ENCODE data around the gene PNPLA4.

GRCh38 chrX:7852166-7852565 lies 75.0 kb downstream of the PNPLA4 start:
- TF ChIP-seq, protein P1, sequence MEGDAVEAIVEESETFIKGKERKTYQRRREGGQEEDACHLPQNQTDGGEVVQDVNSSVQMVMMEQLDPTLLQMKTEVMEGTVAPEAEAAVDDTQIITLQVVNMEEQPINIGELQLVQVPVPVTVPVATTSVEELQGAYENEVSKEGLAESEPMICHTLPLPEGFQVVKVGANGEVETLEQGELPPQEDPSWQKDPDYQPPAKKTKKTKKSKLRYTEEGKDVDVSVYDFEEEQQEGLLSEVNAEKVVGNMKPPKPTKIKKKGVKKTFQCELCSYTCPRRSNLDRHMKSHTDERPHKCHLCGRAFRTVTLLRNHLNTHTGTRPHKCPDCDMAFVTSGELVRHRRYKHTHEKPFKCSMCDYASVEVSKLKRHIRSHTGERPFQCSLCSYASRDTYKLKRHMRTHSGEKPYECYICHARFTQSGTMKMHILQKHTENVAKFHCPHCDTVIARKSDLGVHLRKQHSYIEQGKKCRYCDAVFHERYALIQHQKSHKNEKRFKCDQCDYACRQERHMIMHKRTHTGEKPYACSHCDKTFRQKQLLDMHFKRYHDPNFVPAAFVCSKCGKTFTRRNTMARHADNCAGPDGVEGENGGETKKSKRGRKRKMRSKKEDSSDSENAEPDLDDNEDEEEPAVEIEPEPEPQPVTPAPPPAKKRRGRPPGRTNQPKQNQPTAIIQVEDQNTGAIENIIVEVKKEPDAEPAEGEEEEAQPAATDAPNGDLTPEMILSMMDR (IDR thresholded peaks at IDR 0.05) = no peak
- TF ChIP-seq POLR2A (IDR thresholded peaks at IDR 0.05) (no peak), EP300 (IDR thresholded peaks at IDR 0.05) (no peak)
